SK-N-SH treated with all-trans-retinoic acid at 6 μM for 48 hours (cell line): ENCODE results near the gene AGPAT4.

Source experiments
- PPARA ChIP-seq: fragments of 250-450 bp; sonication (Bioruptor Pico); IDR thresholded peaks from 2 replicates; pipeline ENCODE4 v1.5.0; 2020; ENCODE audit warnings: mild to moderate bottlenecking, borderline replicate concordance
- RARB ChIP-seq: fragments of 250-450 bp; sonication (Bioruptor Pico); IDR thresholded peaks from 2 replicates; pipeline ENCODE4 v1.8.0; 2021; ENCODE audit warnings: mild to moderate bottlenecking, moderate library complexity
- SNAI2 ChIP-seq: fragments of 250-450 bp; sonication (Bioruptor Pico); IDR thresholded peaks from 2 replicates; pipeline ENCODE4 v1.5.0; 2020; ENCODE audit warnings: mild to moderate bottlenecking, moderate library complexity
- ZNF8 ChIP-seq: fragments of 450-650 bp; formaldehyde crosslinking; IDR thresholded peaks from 2 replicates; pipeline ENCODE4 v1.5.0; 2020; ENCODE audit warnings: mild to moderate bottlenecking, moderate library complexity

DNA sequence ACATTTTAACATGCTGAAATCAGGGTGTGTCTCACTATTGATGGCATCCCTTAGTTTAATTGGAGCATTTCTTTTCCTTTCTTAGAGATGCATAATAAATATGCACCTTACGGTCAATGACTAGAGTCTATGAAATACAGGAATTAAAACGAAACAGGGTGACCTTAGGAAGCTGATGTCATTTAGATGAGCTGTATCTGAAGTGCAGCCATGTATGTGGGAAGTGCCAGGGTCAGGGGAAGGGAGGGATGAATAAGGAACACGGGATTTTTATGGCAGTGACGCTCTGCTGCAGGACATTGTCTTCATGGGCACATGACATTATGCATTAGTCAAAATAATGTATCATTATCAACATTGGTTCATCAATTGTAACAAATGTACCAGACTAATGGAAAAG, 84.0 kb downstream of the AGPAT4 start:
- no peak for TF ChIP-seq PPARA (CRISPR knock-in tag)
- no peak for TF ChIP-seq RARB (CRISPR knock-in tag)
- TF ChIP-seq SNAI2 (CRISPR knock-in tag) = no peak
- no peak for TF ChIP-seq ZNF8 (CRISPR knock-in tag)
